AG09309 (cell line): Measurements from ENCODE around the gene ZNF273.

Experiments
- DNase-seq: peaks from one replicate; pipeline ENCODE4 v3.0.0-alpha.2; 2010; ENCODE audit warnings: low read depth
- H3K4me3 ChIP-seq: 2 replicates; pipeline ENCODE4 v1.5.1; 2011; ENCODE audit warnings: mild to moderate bottlenecking, low read depth, low read length, moderate library complexity; ENCODE audit not compliant: control insufficient read depth
- TF ChIP-seq, protein P1 (sequence below): IDR thresholded peaks from 2 replicates; pipeline ENCODE4 v1.5.1; 2011; ENCODE audit warnings: mild to moderate bottlenecking, low read depth, low read length, inconsistent platforms; ENCODE audit not compliant: insufficient read depth, control insufficient read depth; ENCODE audit errors: missing control alignments

The ZNF273 gene

DNA sequence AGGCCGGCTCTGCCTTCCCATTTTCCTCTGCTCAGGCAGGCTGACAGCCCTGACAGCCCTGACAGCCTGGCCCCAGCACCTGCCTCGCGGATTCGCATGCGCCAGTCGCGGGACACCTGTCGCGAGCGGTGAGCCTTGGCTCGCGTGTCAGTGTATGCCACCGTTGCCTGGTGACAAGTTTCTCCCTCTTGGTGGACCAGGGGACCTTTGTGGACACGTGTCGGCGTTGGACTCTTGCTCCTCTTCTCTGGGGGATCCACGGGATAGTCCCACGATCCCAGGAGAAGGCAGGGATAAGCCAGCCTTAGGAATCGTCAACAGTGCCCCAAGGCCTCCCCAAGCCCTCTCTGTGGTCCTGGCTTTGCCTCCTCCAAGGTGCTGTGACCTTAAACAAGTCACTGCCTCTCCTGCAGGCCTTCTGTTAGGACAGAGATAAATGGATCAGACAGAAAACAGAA is 18.1 kb upstream of the ZNF273 start:
- no peak overlapping the region for H3K4me3 ChIP-seq
- TF ChIP-seq, protein P1, sequence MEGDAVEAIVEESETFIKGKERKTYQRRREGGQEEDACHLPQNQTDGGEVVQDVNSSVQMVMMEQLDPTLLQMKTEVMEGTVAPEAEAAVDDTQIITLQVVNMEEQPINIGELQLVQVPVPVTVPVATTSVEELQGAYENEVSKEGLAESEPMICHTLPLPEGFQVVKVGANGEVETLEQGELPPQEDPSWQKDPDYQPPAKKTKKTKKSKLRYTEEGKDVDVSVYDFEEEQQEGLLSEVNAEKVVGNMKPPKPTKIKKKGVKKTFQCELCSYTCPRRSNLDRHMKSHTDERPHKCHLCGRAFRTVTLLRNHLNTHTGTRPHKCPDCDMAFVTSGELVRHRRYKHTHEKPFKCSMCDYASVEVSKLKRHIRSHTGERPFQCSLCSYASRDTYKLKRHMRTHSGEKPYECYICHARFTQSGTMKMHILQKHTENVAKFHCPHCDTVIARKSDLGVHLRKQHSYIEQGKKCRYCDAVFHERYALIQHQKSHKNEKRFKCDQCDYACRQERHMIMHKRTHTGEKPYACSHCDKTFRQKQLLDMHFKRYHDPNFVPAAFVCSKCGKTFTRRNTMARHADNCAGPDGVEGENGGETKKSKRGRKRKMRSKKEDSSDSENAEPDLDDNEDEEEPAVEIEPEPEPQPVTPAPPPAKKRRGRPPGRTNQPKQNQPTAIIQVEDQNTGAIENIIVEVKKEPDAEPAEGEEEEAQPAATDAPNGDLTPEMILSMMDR = no peak
- no peak for DNase-seq

DNA sequence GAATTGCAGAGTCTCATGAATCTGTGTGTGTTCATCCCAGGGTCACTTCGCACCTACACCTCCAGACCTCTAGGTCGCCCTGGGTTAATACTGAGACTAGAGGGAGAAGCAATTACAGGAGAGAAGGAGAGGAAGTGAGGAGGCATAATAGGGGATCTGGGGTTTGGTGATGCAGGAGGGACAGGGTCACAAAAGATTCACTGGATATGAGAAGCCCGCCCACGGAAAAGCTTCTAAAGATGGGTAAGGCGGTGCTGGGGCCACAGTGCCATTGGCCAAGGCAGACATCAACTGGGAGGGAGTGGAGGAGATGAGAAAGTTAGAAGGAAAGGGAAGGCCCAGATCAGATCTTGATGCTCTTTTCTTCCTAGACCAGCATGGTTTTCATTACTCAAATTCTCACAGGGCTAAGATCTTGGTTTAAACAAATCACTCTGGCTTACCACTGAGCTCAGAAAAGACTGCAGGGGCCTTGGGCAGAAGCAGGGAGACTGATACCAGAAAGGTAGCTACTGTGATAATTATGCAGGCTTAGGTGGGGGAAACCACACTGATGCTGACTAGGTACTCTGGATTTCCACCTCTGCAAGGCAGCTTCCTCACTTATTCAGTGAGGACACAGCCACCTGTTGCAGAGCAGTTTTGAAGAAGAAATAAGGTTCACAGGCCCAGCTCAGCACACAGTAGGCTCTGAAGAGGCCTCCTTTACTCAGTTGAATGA is 17.4 kb upstream of the ZNF273 start:
- TF ChIP-seq, protein P1 = no peak
- no peak for DNase-seq

DNA sequence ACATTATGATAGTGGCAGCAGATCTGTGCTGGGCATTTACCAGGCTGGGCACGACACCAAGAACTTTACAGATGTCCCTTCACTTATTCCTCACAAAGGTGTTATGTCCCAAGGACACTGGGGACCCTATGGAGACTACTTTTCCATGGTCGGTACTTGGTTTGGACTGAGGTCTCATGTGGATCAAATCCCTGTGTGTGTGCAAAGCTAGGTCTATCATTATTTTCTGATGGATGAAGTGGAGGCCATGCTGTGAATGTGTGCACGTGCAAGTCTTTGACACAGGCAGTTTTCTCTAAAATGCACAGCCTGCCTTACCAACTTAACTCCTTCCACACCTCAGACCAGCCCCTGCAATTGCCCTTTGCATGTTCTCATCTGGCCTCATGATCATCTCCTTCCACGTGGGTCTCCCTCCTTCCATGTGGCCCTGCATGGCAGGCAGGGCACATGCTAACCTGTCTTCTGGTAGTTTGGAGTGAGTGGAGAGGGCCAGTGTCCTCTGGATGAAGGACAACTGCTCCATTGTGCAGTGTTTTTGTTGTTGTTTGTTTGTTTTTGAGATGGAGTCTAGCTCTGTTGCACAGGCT is 16.0 kb upstream of the ZNF273 start:
- no peak for DNase-seq
- no peak overlapping the region for H3K4me3 ChIP-seq
- TF ChIP-seq, protein P1 = no peak

More for the DNA sequence above, 17.4 kb upstream of the ZNF273 start:
- no peak overlapping the region for H3K4me3 ChIP-seq

DNA sequence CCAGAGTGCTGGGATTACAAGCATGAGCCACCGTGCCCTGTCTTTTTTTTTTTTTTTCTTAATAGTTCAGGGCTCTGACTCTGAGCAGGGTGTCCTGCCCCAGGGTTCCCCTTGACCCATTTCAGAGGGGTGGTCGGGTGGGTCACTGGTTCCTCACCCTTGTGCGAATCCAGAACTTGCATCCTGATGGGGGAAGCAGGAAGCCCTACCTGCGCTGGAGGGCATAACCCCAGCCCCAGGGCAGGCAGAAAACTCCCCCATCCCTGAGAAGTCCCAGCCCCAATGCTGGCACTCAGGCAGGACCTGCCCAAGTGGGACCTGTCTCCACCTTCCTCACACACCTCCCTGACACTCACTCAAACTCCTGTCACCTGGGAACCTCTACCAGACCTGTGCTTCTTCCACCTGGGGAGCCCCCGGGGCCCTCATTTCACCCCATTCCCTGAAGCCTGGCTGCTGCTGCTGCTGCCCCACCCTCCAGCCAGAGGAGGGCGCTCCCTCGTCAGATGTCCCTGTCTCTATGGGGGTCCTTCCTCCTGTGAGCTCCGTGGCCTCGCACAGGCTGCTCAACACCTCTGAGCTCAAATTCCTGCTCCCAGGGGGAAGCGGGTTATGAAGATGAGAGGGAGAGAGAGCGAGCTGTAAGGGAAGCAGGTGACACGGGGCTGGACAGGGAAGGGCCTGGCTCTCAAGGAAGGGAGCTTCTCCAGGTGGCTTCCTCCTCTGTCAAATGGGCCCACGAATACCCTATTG is 15.1 kb upstream of the ZNF273 start:
- no peak for DNase-seq
- TF ChIP-seq, protein P1 = peak; percentile 25
- H3K4me3 ChIP-seq = no peak overlapping the region

- DNase-seq = no peak
- peak overlapping the region; percentile 29 for H3K4me3 ChIP-seq
- TF ChIP-seq, protein P1 = no peak
Measured at GRCh38 chr7:64888561-64888900, 14.5 kb upstream of the ZNF273 start.

GRCh38 chr7:64888901-64889685 is 14.0 kb upstream of the ZNF273 start:
- peak overlapping the region; percentile 29 for H3K4me3 ChIP-seq
- DNase-seq = no peak
- TF ChIP-seq, protein P1 = no peak
